Smooth muscle cell of trachea (primary cell): Measurements from ENCODE around the gene BCKDHA. TPM values are rescaled to one million over a fixed set of nuclear protein-coding genes. Genes with fewer than 3 reads are reported as not detected.

Source experiments
- total RNA-seq: library from RNA; depleted of rRNA; stranded (reverse); fragments of >200 nt; gene quantifications from 2 replicates; pipeline ENCODE4 v1.2.1, GENCODE V29; 2014

BCKDHA gene
- total RNA-seq: 43.8 and 48.1 TPM in 2 replicates

GRCh38 chr19:41397086-41398049 lies at the start of gene BCKDHA, which contains the start of gene EXOSC5:
Gene BCKDHA (plus strand): TSS chr19:41397818. CDS start chr19:41397828, 10 bp downstream.
Gene EXOSC5 (minus strand): TSS chr19:41397359. CDS start chr19:41397328, 31 bp downstream.

GRCh38 chr19:41353466-41354342 lies 43.9 kb upstream of the BCKDHA start, which contains the start of gene TGFB1:
Gene TGFB1 (minus strand): TSS chr19:41353922. CDS start chr19:41353044, 878 bp downstream.

GRCh38 chr19:41363753-41364523 lies 33.7 kb upstream of the BCKDHA start, which contains the start of gene B9D2:
Gene B9D2 (minus strand): TSS chr19:41364149. CDS start chr19:41363519, 630 bp downstream.

GRCh38 chr19:41376241-41376997 lies 21.2 kb upstream of the BCKDHA start, which contains the start of gene TMEM91:
Gene TMEM91 (plus strand): TSS chr19:41376533. CDS start chr19:41378310, 1,777 bp downstream.

GRCh38 chr19:41426952-41427646 lies 29.5 kb downstream of the BCKDHA start, which contains the start of gene B3GNT8:
Gene B3GNT8 (minus strand): TSS chr19:41427374. CDS start chr19:41426778, 596 bp downstream.

GRCh38 chr19:41439441-41440222 lies 42.0 kb downstream of the BCKDHA start, which contains the start of gene DMAC2:
Gene DMAC2 (minus strand): TSS chr19:41439912. CDS start chr19:41439899, 13 bp downstream.

GRCh38 chr19:41442473-41443355 lies 45.1 kb downstream of the BCKDHA start, which contains the start of gene ERICH4:
Gene ERICH4 (plus strand): TSS chr19:41443156. CDS start chr19:41443170, 14 bp downstream.

Other genes starting within 250 kb of the BCKDHA start
- gene CYP2S1, start 204.6 kb upstream of the BCKDHA start, total RNA-seq: 1.8 and 5.7 TPM in 2 replicates
- gene AXL, start 178.6 kb upstream of the BCKDHA start, total RNA-seq: 369 and 387 TPM in 2 replicates
- 87.2 and 118 TPM in 2 replicates for gene HNRNPUL1, start 133.4 kb upstream of the BCKDHA start, total RNA-seq
- 9.3 and 13.2 TPM in 2 replicates for gene CCDC97, start 87.6 kb upstream of the BCKDHA start, total RNA-seq
- gene TGFB1, start 43.9 kb upstream of the BCKDHA start, total RNA-seq: 12.1 and 15.7 TPM in 2 replicates
- gene B9D2, start 33.7 kb upstream of the BCKDHA start, total RNA-seq: 2.8 and 4.2 TPM in 2 replicates
- 4.4 and 10.9 TPM in 2 replicates for gene TMEM91, start 21.3 kb upstream of the BCKDHA start, total RNA-seq
- gene EXOSC5, start 459 bp upstream of the BCKDHA start, total RNA-seq: 8.9 and 13.7 TPM in 2 replicates
- 3.5 and 4.5 TPM in 2 replicates for gene B3GNT8, start 29.6 kb downstream of the BCKDHA start, total RNA-seq
- 44.0 and 46.1 TPM in 2 replicates for gene DMAC2, start 42.1 kb downstream of the BCKDHA start, total RNA-seq
- gene ERICH4, start 45.3 kb downstream of the BCKDHA start, total RNA-seq: not detected in 2 replicates
- gene CEACAM21, start 178.3 kb downstream of the BCKDHA start, total RNA-seq: not detected in 2 replicates
- gene CEACAM4, start 229.3 kb downstream of the BCKDHA start, total RNA-seq: not detected in 2 replicates